ENCODE results near the gene COBL. TPM values are rescaled to one million over a fixed set of nuclear protein-coding genes. Genes with fewer than 3 reads are reported as not detected.

Gene COBL
- total and polyA plus RNA-seq, 9 of the 15 experiments (the other 6 are each of a cell fraction or from before 2014, with no cell fraction given): 0.01 to 2.4 (median 0.09) TPM; not detected in 3

- TF ChIP-seq ZNF143 (CRISPR knock-in tag; IDR thresholded peaks at IDR 0.05): no peak
- TF ChIP-seq LCOR (CRISPR knock-in tag; IDR thresholded peaks at IDR 0.05): no peak
- no peak for TF ChIP-seq PPARD (CRISPR knock-in tag; IDR thresholded peaks at IDR 0.05)
- TF ChIP-seq ZNF740 (CRISPR knock-in tag; IDR thresholded peaks at IDR 0.05): no peak
- no peak for TF ChIP-seq ZNF740 (tag; IDR thresholded peaks at IDR 0.05)
- TF ChIP-seq ZNF766 (CRISPR knock-in tag; conservative IDR thresholded peaks at IDR 0.05): no peak
Measured at GRCh38 chr7:51064688-51065087, 251.9 kb downstream of the COBL start (continued).

DNA sequence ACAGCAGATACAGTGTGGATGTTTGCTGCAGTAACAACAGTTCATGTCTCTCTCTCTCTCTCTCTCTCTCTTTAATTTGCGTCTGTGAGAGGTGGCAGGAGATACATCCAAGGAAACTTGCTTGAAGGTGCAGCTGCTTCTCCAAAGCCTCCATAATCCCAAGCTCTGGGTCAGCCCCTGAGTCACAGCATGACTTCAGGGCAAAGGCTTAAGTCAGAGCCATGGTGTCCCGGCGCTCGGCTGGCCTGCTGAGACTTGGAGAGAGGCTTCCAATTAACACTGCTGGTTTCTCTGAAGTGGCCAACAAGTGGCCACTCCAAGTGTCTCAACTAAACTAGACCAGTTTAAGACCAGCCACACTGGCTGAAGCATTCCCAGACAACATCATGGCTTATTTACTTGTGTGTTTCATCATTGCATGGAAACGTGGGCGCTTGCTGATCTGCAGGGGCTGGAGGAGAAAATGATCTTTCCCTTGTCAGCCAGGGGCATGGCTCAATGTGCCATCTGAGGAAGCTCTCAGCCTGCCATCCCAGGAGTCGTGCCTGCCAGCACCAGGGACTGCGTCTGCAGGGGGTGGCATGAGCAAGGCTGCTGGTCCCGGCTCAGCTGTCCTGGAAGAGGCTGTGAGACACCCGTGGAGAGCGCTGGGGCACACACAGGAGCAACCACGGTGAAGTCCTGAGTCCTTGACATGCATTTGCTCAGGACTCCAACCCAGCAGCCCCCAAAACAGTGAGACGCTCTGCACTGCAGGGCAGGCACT is 254.2 kb downstream of the COBL start:
- no TSS peak for BruUV-seq (replicated peaks)
- no peak overlapping the region for H3K27ac ChIP-seq (ENCODE audit: extremely low read depth, low read depth, low read length)
- H4K20me1 ChIP-seq (replicated peaks; ENCODE audit: control insufficient read depth, insufficient read depth, low read length): no peaks in the 10 kb centered on the region
- no peak overlapping the region for H2AFZ ChIP-seq (ENCODE audit: low read depth, low read length)
- no peaks in the 10 kb centered on the region for H3K79me2 ChIP-seq (ENCODE audit: control insufficient read depth, insufficient read depth, low read length)
- no peak for TF ChIP-seq NFXL1 (CRISPR knock-in tag; IDR thresholded peaks at IDR 0.05)
- TF ChIP-seq HINFP (tag; conservative IDR thresholded peaks at IDR 0.05; ENCODE audit: low read depth): no peak
- no peak for TF ChIP-seq GABPB2 (CRISPR knock-in tag; conservative IDR thresholded peaks at IDR 0.05)
- TF ChIP-seq CTCF (IDR thresholded peaks at IDR 0.05 in 2 of 3, conservative IDR thresholded peaks at IDR 0.05 in 1 of 3; ENCODE audit: insufficient read depth in 2 of 3, low read depth in 1 of 3, low read length in 3 of 3): no peak
- H3K4me3 ChIP-seq: no peak overlapping the region
- no peak; the same call in 2 of the 3 replicates for ATAC-seq
- peaks cover 0 to 31% of the 10 kb centered on the region in 2 experiments; a peak in 4 of 5 replicates for H3K27me3 ChIP-seq (ENCODE audit: control insufficient read depth in 2 of 2, insufficient read depth in 2 of 2, low read length in 2 of 2)
- in situ Hi-C loops (cut with MboI): no loop called here
- no peak for DNase-seq (ENCODE audit: extremely low read depth in 1 of 4, low spot score in 3 of 4)
- POLR2A ChIA-PET: no interaction called here
- no peaks in the 10 kb centered on the region for H3K9me3 ChIP-seq (replicated peaks; ENCODE audit: control insufficient read depth, insufficient read depth, low read depth, low read length)
- intact Hi-C loops (cut with micrococcal nuclease): no loop called here
- H3K36me3 ChIP-seq (ENCODE audit: control insufficient read depth, insufficient read depth, low read length): no peaks in the 10 kb centered on the region
- H3K9ac ChIP-seq (ENCODE audit: insufficient read depth in 1 of 2, low read depth in 2 of 2, low read length in 2 of 2): no peak overlapping the region
- 2% methylated on average over 13 of the region's 13 CpGs for WGBS (ENCODE audit: insufficient coverage, low coverage, missing lambda C conversion rate)
- CTCF ChIA-PET (ENCODE audit: low intra/inter-chr PET ratio): no interaction called here
- no peak for FAIRE-seq
- H3K4me2 ChIP-seq (ENCODE audit: insufficient read depth, low read length): no peak overlapping the region
- no peaks in the 10 kb centered on the region; a peak in 1 of 5 replicates for H3K4me1 ChIP-seq (replicated peaks in 1 of 2; ENCODE audit: control insufficient read depth in 2 of 2, insufficient read depth in 2 of 2, low read length in 2 of 2)
- no peaks in the 10 kb centered on the region for H3K9me1 ChIP-seq (ENCODE audit: control insufficient read depth, insufficient read depth, low read length)
